Measurements from ENCODE around the gene EDN3.

DNA sequence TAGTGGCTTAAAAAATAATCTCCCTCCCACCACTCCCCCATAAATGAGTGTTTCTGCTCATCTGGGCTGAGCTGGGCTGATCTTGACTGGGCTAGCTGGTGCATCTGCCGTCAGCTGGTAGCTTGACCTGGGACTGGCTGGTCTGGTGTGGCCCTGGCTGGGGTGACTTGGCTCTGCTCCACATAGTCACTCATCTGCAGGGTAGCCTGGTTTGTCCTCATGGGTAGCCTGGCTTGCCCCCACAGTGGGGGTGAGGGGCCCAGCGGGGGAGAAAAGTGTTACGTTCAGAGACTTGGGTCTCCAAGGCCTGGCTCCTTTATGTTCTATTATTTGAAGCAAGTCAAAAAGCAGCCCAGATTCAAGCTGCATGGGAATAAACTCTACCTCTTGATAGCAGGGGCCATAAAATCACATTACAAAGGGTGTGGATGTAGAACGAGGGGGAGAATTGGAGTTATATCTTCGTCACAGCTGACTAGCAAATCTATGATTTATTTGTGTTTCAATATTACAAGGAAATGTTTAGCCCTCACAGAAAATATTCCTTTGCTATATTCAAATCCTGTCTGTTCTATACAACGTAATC is 32.9 kb downstream of the EDN3 start:
- TF ChIP-seq POLR2A (IDR thresholded peaks at IDR 0.05; ENCODE audit: low read depth, low read length), result no peak
- no peak for TF ChIP-seq POLR2AphosphoS5 (IDR thresholded peaks at IDR 0.05; ENCODE audit: low read depth, low read length)

Data from GM12892 (cell line).